Inflammatory macrophage (primary cell): Measurements from ENCODE around the gene DEPP1.

Source experiments
- DNase-seq, 2 donors: peaks; one replicate each; pipeline ENCODE4 v3.0.0-alpha.2; 2020 to 2022

Gene DEPP1

GRCh38 chr10:44993226-44993921, 14.8 kb upstream of the DEPP1 start:
- DNase-seq: no peak

- DNase-seq: no peak
Measured at GRCh38 chr10:44992732-44993225, 14.2 kb upstream of the DEPP1 start.

- no peak for DNase-seq
Measured at GRCh38 chr10:44992070-44992731, 13.6 kb upstream of the DEPP1 start.

GRCh38 chr10:44991571-44991970, 13.0 kb upstream of the DEPP1 start:
- no peak for DNase-seq

- DNase-seq: no peak
Measured at GRCh38 chr10:44990965-44991364, 12.4 kb upstream of the DEPP1 start.

- no peak for DNase-seq
Measured at GRCh38 chr10:44990302-44990655, 11.7 kb upstream of the DEPP1 start.

- no peak for DNase-seq
Measured at GRCh38 chr10:44989597-44990301, 11.1 kb upstream of the DEPP1 start.

GRCh38 chr10:44988957-44989585, 10.5 kb upstream of the DEPP1 start:
- DNase-seq: no peak

- no peak for DNase-seq
Measured at GRCh38 chr10:44986670-44987069, 8.1 kb upstream of the DEPP1 start.

- DNase-seq: no peak
Measured at GRCh38 chr10:44986179-44986578, 7.6 kb upstream of the DEPP1 start.

GRCh38 chr10:44985175-44985681, 6.6 kb upstream of the DEPP1 start:
- DNase-seq: no peak

- DNase-seq: no peak
Measured at GRCh38 chr10:44984671-44985101, 6.1 kb upstream of the DEPP1 start.

GRCh38 chr10:44983895-44984278, 5.3 kb upstream of the DEPP1 start:
- DNase-seq: no peak

GRCh38 chr10:44983066-44983894, 4.7 kb upstream of the DEPP1 start:
- DNase-seq: no peak

- DNase-seq: no peak
Measured at GRCh38 chr10:44982496-44982895, 3.9 kb upstream of the DEPP1 start.

- no peak for DNase-seq
Measured at GRCh38 chr10:44982114-44982460, 3.5 kb upstream of the DEPP1 start.

- DNase-seq: peak; percentile 30 to 56
Measured at GRCh38 chr10:44981172-44982113, 2.8 kb upstream of the DEPP1 start.

- no peak for DNase-seq
Measured at GRCh38 chr10:44980309-44981171, 1.9 kb upstream of the DEPP1 start.

- no peak for DNase-seq
Measured at GRCh38 chr10:44979281-44980191, 927 bp upstream of the DEPP1 start.
